GM12892 (cell line): ENCODE data around the gene IL4R.

ENCODE experiments used
- DNase-seq: peaks from one replicate; pipeline ENCODE4 v3.0.0; 2011; ENCODE audit not compliant: insufficient read length
- FAIRE-seq: peaks from 2 replicates; lab custom pipeline; 2011; peaks lifted over from hg19 to GRCh38; lab: Jason Lieb, UNC
- POLR2A ChIP-seq: IDR thresholded peaks from 2 replicates; pipeline ENCODE4 v1.6.1; 2011; ENCODE audit warnings: low read depth, low read length, control low read depth
- POLR2AphosphoS5 ChIP-seq: IDR thresholded peaks from 2 replicates; pipeline ENCODE4 v1.6.1; 2011; ENCODE audit warnings: low read depth, low read length, control low read depth
- TAF1 ChIP-seq: IDR thresholded peaks from 2 replicates; pipeline ENCODE4 v1.6.1; 2011; ENCODE audit warnings: low read depth, mild to moderate bottlenecking, control low read depth, low read length, borderline replicate concordance

The IL4R gene

DNA sequence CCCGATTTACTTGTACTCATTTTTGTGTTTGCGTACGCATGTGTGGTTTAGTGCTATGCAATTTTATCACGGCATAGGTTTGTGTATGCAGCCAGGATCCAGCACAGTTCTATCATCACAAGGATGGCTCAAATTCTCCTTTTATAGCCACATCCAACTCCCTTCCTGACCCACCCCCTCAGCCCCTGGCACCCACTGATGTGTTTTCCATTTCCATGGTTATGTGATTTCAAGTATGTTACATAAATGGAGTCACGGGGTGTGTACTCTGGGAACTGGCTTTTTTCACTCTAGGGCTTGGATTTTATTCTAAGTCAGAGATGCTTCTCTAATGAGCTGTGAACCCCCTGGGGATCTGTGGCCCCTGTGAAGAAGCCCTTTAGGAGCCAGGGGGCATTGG is 16.8 kb downstream of the IL4R start:
- FAIRE-seq (no peak), DNase-seq (no peak)
- TF ChIP-seq POLR2A, result no peak
- no peak for TF ChIP-seq TAF1
- no peak for TF ChIP-seq POLR2AphosphoS5

DNA sequence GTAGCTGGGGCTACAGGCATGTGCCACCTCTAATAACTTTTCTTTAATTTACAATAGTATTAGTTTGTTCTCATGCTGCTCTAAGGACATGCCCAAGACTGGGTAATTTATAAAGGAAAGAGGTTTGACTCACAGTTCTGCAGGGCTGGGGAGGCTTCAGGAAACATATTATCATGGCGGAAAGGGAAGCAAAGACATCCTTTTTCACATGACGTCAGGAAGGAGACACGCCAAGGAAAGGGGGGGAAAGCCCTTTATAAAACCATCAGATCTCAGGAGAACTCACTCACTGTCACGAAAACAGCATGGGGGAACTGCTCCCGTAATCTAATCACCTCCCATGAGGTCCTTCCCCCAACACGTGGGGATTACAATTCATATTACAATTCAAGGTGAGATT is 18.3 kb downstream of the IL4R start:
- no peak for DNase-seq
- FAIRE-seq, result no peak
- TF ChIP-seq TAF1 (no peak), POLR2AphosphoS5 (no peak), POLR2A (no peak)

DNA sequence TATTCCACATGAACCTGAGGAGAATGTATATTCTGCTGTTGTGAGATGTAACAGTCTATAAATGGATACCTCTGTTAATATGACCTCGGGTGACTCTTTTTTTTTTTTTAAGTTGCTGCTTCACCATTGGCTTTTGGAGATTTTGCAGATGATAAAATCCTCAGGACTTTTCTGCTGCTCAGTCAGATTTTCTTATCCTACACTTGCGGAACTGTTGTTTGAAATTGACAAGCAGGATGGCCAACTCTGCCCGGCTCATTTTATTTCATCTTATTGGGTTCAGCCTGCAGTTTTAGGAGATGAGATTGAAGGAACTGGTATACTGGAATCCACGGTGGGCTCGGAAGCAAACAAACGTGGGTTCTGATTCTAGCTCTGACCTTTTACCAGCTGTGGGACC is 19.3 kb downstream of the IL4R start:
- TF ChIP-seq POLR2AphosphoS5 (no peak), POLR2A (no peak), TAF1 (no peak)
- DNase-seq (no peak), FAIRE-seq (no peak)

DNA sequence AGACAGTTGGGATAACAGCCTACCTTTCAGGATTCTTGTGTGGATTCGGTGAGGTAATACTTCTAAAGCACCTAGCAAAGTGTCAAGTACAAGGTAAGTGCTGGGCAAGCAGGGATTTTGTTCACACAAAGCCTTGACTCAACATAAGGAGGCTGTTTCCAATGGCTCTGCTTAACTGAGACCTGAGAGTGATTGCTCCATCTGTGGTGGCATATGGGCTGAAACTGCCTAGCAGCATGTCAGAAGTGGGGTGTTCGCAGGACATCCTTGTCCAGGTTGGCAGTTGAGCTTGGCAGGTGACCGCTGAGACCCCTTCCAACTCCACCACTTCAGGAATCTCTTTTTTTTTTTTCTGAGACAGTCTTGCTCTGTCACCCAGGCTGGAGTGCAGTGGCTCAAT is 19.8 kb downstream of the IL4R start:
- DNase-seq, result no peak
- TF ChIP-seq POLR2AphosphoS5, result no peak
- no peak for TF ChIP-seq TAF1
- TF ChIP-seq POLR2A, result no peak
- FAIRE-seq, result no peak

DNA sequence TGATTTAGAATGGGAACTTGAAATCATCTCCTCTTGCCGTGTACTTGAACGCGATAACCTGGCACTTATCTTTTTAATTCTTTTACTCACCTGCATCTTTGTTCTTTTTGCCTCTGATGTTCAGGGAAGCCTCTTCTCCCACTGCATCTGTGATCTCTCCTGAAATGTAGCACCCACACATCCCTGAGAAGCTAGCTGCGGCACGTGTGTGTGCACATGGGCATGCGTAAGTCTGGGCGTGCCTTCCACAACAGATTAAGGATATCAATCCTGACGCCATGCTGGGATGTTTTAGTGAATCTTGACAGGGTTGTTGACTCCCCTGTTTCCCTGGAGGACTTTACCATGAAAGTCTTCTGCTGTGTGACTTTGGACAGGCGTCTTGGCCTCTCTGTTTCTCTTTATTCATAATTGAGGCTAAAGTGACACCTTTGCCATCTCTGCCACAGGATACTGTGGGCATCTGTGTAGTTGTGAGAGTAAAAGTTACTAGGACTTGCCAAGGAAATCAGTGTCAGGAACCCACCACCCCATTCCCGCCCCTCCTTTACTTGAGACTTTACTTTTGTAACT is 20.5 kb downstream of the IL4R start:
- TF ChIP-seq POLR2A, result no peak
- no peak for TF ChIP-seq TAF1
- TF ChIP-seq POLR2AphosphoS5, result no peak
- FAIRE-seq (no peak), DNase-seq (no peak)

DNA sequence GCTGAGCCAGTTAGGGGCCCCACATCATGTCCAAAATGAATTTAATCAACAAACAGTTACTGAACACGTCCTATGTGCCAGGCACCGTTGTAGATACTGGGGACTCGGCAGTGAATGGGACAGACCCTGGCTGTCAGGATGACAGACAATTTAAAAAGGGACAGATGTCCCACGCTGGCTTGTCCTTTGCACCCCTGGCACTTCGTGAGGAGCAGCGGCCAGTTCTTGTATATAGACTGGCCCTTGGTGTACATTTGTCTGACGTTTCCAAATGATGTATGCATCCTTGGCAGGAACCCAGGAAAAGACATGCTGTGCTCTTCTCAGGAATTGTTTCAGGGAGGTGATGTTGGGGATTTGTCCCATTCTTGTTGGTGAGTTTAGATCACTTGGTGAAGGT is 21.1 kb downstream of the IL4R start:
- FAIRE-seq (no peak), DNase-seq (no peak)
- TF ChIP-seq POLR2A, result no peak
- TF ChIP-seq POLR2AphosphoS5, result no peak
- no peak for TF ChIP-seq TAF1

DNA sequence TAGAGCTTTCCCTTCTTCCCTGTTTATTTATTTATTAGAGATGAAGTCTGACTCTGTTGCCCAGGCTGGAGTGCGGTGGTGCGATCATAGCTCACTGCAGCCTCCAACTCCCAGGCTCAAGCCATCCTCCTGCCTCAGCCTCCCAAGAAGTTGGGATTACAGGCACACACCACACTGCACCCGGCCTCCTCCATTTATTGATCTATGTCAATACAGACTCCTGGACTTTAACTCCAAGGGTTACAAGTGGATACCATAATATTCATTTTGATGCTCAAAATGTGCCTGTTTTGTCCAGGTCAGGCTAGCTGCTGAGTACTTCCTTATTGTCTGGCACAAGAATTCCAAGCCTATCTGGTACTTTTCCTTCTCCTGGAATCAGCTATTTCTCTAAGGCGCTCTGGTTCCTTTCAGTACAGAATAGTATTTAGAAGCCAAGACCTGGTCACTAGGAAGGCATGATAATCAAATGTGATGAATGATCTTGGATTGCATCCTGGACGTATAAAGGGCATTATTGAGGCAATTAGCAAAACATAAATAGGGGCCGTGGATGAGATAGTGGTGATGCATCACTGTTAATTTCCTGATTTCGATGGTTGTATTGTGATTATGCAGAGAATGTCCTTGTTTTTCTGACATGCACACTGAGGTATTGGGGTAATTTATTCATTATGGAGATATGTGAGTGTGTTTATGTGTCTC is 21.7 kb downstream of the IL4R start:
- no peak for FAIRE-seq
- TF ChIP-seq POLR2A, result no peak
- no peak for TF ChIP-seq POLR2AphosphoS5
- no peak for TF ChIP-seq TAF1
- DNase-seq, result no peak

DNA sequence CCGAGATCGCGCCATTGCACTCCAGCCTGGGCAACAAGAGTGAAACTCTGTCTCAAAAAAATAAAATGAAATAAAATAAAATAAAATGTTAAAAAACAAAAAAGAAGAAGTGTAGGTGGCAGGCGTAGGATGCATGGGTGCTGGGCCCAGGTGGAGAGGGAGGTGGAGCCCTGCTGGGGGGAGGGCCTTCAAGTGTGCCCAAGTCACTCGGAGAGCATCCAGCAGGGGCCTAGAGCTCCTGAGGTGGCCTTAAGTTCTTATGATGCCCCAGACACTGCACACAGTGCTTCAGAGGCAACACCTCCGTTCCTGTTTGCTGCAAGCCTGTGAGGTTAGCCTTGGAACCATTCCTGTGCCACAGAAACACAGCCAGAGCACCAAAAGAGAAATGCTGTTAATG is 23.2 kb downstream of the IL4R start:
- no peak for DNase-seq
- no peak for FAIRE-seq
- TF ChIP-seq TAF1, result no peak
- TF ChIP-seq POLR2A, result no peak
- no peak for TF ChIP-seq POLR2AphosphoS5

DNA sequence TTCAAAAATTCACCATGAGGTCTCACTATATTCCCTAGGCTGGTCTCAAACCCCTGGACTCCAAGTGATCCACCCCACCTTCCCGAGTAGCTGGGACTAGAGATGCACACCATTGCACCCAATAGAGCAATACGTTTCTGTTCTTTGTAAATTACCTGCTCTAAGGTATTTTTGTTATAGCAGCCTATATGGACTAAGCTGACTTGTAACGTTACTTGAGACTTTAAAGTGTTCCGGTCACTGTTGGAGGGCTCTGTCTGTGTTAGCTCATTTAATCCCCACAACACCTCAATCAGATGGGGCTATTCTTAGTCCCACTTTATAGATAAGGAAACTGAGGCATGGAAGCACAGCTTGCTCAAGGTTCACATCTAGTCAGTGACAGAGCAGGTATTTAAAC is 25.4 kb downstream of the IL4R start:
- no peak for DNase-seq
- FAIRE-seq, result no peak
- TF ChIP-seq POLR2AphosphoS5 (no peak), POLR2A (no peak), TAF1 (no peak)

DNA sequence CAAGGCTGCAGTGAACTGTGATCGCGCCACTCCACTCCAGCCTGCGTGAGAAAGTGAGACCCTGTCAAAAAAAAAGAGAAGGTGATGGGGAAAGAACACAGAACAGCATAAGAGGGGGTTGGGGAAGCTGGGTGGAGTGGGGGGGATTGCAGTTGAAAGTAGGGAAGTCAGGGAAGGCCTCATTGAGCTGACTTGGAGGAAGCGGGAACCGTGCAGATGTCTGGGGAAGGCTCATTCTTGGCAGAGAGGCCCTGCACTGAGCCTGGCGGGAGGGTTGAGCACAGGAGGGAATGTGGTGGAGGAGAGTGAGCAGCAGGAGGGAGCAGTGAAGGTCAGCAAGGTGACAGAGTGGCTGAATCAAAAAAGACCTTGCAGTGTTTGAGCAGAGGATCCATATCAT is 26.9 kb downstream of the IL4R start:
- TF ChIP-seq POLR2AphosphoS5 (no peak), POLR2A (no peak), TAF1 (no peak)
- FAIRE-seq (no peak), DNase-seq (no peak)

DNA sequence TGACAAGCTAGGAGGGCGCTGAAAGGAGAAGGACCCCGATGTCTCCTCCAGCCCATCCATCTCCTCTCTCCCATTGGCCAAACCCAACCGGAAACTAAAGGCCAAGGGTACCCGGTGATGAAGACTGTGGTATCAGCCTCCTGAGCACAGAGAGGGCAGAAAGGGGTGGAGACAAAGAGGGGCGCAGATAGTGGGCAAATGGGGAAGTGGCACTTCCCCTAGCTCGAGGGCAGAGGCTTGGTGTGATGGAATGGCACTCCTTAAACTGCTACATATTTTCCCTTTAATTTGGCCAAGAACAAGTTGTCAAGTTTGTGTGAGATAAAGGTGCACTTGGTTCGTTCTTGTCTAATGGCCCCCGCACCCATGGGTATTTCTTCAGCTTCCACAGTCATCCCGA is 27.8 kb downstream of the IL4R start:
- FAIRE-seq (no peak), DNase-seq (no peak)
- TF ChIP-seq POLR2AphosphoS5, result no peak
- no peak for TF ChIP-seq POLR2A
- no peak for TF ChIP-seq TAF1

DNA sequence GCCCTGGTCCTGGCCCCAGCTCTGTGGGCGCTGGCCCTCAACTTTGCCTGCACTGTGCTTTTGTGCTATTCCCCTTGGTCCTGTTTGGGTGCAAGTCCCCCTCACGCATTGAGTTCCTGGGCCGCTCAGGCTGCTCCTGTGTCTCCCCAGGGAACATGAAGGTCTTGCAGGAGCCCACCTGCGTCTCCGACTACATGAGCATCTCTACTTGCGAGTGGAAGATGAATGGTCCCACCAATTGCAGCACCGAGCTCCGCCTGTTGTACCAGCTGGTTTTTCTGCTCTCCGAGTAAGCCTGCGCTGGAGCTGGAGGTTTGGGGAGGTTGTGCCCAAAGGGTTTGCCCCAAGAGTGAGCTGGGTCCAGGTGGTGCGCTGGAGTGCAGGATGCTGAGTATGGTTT is 28.2 kb downstream of the IL4R start:
- no peak for TF ChIP-seq TAF1
- no peak for TF ChIP-seq POLR2AphosphoS5
- no peak for TF ChIP-seq POLR2A
- no peak for FAIRE-seq
- DNase-seq, result no peak

DNA sequence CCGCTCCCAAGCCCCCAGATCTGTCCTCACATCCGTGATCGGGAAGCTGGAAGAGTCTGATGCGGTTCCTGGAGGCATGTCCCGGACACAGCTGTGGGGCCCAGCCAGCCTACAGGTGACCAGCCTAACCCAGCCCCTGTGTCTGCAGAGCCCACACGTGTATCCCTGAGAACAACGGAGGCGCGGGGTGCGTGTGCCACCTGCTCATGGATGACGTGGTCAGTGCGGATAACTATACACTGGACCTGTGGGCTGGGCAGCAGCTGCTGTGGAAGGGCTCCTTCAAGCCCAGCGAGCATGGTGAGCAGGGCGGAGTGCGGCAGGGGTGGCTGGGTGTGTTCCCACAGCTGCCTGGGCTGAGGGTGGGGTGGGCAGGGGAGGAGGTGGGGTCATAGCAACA is 30.9 kb downstream of the IL4R start:
- TF ChIP-seq POLR2AphosphoS5, result no peak
- no peak for TF ChIP-seq TAF1
- no peak for TF ChIP-seq POLR2A
- DNase-seq (no peak), FAIRE-seq (no peak)
